GM12801 (cell line): ENCODE measurements around the gene RCOR1.

Source experiments
- CTCF ChIP-seq: IDR thresholded peaks from one replicate; pipeline ENCODE4 v1.5.1; 2011; ENCODE audit warnings: control low read depth; ENCODE audit not compliant: insufficient read length; ENCODE audit errors: extremely low read depth

The RCOR1 gene

GRCh38 chr14:102686196-102686801 lies 93.8 kb downstream of the RCOR1 start:
- TF ChIP-seq CTCF, result no peak

DNA sequence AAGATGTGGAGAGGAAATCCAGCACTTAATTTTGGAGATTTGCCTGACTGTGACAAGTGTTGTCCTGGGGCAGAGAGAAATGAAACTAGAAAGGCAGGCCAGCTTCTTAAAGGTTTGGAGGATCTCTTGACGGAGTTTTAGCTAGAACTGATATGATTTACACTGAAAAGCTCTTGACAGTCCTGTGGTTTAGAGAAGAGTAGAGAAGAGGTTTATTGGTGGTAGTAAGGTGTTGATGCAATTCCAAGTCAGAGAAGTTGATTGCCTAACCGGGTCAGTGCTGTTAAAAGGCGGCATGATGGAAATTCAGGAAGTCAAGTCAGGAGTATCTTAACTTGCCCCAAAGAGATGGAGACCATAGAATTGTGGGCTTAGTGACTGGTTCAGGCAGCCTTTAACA lies 95.8 kb downstream of the RCOR1 start:
- no peak for TF ChIP-seq CTCF

GRCh38 chr14:102690509-102691286 lies 98.2 kb downstream of the RCOR1 start:
- TF ChIP-seq CTCF, result no peak

DNA sequence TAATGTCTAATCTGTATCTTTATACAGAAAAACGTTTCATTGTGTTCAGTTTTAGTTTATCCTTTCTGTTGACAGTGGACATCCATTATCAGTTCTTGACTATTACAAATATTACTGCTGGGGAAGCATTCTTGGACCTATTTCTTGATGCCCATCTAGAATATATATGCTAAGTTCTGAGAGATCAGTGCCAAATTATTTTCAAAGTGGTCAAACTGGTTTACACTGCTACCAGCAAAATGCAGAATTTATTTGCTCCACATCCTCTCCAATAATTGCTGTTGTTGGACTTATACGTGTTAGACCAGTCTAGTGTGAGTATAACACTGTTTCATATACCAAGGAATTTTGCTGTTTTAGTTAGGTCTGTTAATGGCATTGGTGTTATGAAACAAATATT lies 99.3 kb downstream of the RCOR1 start:
- TF ChIP-seq CTCF, result no peak

DNA sequence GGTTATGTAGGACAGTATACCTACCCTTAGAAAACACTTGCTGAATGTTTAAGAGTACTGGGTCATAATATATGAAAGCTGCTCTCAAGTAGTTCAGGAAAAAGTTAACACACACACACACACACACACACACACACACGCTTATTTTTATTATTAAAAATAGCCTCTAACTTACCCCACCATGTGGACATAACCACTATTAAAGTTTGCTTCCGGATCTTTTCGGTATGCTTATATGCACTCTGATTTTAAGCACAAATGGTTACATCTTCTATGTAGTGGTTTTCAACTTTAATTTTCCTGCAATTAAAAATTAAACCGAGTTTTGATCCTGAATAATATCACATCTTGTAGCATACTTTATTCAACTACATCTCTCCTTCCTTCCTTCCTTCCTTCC lies 99.9 kb downstream of the RCOR1 start:
- TF ChIP-seq CTCF, result no peak

DNA sequence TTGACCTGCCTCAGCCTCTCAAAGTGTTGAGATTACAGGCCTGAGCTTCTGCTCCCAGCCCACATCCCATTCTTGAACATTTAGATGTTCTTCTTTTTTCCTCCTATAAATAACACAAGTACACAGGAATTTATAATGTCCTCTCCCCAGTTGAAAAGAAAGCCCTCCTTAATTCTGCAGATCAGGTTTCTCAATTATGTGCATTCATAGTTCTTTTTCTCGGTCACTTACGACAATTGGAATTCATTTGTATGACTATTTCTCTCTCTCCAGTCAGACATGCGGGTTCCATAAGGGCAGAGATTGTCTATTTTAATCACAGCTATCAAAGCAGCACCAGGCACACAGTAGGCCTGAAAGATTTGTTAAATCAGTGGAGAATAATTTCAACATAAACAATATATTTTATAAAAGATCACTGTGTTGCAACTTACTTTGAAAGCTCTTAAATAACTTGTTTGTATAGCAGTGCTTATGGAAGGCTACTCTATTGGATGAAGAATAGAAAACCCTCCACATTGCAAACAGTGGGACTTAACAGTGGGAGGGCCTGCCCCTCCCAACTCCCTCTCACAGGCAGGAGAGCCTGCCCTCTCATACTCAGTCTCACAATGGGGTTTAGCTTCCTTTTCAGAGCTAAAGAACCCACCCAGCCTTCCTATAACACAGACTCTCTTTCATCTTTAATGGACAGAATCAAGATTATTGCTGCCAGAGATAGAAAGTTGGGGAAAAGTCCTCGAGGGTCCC lies 100.7 kb downstream of the RCOR1 start:
- no peak for TF ChIP-seq CTCF

DNA sequence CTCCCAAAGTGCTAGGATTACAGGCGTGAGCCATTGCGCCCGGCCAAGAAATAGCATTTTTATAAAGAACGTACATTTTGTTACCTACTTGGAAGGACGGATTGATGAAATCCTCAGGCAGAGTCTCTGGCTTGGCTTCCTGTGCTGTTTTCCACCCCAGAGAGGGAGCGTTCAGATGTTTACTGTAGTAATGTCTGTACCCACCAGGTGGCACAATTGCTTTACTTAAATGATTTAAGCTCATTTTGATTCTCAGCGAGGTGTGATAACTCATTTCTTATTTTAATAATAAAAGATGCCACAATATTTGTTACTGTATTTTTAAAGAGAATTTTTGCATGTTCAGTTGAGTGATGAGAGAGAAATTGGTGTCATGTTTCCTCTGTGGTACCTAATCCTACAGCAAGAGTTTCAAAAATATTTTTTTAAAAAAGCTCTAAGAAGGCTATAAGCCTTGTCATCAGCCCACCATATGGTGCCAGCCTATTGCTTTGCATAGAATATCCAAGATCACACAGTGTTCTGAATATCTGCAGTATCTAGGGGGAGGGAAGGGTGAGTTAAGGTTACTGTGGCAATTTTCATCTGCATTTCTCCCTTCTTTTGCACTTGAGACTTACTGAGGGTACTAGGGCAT lies 102.2 kb downstream of the RCOR1 start:
- no peak for TF ChIP-seq CTCF
